ENCODE results near the gene POLD1.
A peak's percentile ranks its signal among the peaks of the same experiment; 100 is the strongest.
"Not testable (repeated sequence)": the region's sequence is repeated elsewhere in the genome, so short reads cannot be mapped to it uniquely, and the experiment has no call there.

The POLD1 gene

DNA sequence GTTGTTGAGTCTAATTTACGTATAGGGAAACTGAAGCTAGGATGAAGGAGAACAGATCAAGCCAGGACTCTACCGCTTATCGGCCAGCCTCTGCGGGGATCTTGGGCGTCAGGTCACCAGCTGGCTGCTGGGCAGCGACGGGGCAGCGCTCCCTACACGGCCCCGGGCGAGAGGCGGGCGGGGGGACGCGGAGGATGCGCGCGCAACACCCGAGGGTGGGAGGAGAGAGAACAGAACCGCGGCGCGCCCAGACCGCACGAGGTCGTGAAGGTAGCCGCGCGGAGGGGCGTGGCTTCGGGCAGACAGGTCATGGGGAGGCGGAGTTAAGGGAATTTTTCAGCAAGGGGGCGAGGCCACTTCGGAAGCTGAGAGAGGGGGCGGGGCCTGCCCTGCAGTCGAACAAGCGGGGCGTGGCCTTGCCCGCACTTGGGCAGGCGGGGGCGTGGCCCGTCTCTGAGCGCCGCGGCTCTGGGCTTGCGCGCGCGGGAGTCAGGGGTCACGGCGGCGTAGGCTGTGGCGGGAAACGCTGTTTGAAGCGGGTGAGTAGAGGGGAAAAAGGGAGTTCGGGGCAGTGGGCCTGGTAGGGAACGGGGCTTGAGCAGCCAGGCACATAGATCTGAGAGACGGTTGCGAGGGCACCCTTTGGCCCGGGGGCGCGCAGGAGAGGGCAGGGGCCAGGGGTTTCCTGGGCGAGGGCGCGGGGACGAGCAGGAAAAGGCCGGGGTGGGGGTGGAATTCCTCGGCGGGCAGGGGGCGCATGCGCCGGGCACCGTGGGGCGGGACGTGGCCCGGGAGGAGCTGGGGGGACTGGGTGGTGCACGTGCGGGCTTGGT lies at the start of gene POLD1:
POLD1 (plus strand) TSS at position 496 of the 833 bp plus-strand sequence. CDS start 14,505 bp downstream, outside the sequence.
- Histone ChIP-seq H3K27ac (ENCODE audit: low read depth, low read length) (peak within 1 kb of the TSS; percentile 58), H3K9me2 (replicated peaks; ENCODE audit: control insufficient read depth, low read length) (no peaks in the 10 kb centered on the region), H3K4me3 (ENCODE audit: low read length) (peak within 1 kb of the TSS; percentile 91), H3K9me3 (ENCODE audit: control insufficient read depth, insufficient read depth, low read length) (no peaks in the 10 kb centered on the region), H3K4me2 (ENCODE audit: low read length) (peak within 1 kb of the TSS; percentile 97), H3K27me3 (ENCODE audit: control insufficient read depth, low read length) (no peaks in the 10 kb centered on the region), H3K79me2 (ENCODE audit: control insufficient read depth, low read length) (peaks cover 49% of the 10 kb centered on the region), H3K36me3 (ENCODE audit: control insufficient read depth, low read length) (peaks cover 81% of the 10 kb centered on the region), H3K4me1 (ENCODE audit: control insufficient read depth, low read length) (peaks cover 27% of the 10 kb centered on the region), H3F3A (ENCODE audit: control insufficient read depth, insufficient read depth) (no peaks in the 10 kb centered on the region), H4K20me1 (ENCODE audit: control insufficient read depth, insufficient read depth, low read depth, low read length) (peaks cover 17% of the 10 kb centered on the region; the same call in 1 of the 2 replicates)
- TF ChIP-seq, protein P1, sequence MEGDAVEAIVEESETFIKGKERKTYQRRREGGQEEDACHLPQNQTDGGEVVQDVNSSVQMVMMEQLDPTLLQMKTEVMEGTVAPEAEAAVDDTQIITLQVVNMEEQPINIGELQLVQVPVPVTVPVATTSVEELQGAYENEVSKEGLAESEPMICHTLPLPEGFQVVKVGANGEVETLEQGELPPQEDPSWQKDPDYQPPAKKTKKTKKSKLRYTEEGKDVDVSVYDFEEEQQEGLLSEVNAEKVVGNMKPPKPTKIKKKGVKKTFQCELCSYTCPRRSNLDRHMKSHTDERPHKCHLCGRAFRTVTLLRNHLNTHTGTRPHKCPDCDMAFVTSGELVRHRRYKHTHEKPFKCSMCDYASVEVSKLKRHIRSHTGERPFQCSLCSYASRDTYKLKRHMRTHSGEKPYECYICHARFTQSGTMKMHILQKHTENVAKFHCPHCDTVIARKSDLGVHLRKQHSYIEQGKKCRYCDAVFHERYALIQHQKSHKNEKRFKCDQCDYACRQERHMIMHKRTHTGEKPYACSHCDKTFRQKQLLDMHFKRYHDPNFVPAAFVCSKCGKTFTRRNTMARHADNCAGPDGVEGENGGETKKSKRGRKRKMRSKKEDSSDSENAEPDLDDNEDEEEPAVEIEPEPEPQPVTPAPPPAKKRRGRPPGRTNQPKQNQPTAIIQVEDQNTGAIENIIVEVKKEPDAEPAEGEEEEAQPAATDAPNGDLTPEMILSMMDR (IDR thresholded peaks at IDR 0.05; ENCODE audit: low read depth, low read length, poor library complexity, severe bottlenecking) = no peak
- no peak for TF ChIP-seq EZH2phosphoT487 (IDR thresholded peaks at IDR 0.05; ENCODE audit: borderline replicate concordance, low read length)

DNA sequence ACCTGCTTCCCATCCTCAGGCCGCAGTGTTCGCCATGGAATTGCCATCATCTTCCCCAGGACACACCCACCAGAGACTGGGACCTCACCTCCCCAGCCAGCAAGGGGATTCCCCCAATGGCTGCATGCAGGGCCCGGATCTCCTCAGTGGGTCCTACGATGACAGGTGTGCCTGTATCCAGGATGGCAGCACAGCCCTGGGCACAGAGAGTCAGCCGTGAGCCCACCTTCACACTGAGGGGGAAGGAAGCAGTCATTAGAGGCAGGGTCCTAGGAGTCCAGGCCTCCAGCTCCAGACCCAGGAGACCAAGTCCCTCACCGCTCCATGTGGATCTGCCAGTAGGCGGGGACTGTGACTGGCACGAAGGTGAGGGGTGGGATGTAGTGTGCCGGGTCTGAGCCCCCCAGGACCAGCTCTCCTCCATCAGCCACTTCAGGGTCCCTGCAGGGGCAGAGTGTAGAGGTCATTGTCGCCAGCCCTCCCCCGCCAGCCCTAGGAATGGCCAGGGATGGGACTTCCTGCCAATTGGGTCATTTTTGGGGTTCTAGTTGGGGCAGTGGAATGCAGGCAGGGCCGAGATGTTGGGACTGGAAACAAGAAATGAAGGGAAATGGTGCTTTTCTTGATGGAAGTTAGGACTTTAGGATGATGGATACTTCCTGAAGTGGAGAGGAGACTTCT lies 49.3 kb upstream of the POLD1 start:
- peaks cover 10% of the 10 kb centered on the region for H4K20me1 ChIP-seq (ENCODE audit: control insufficient read depth, insufficient read depth, low read depth, low read length)
- H3K4me1 ChIP-seq (ENCODE audit: control insufficient read depth, low read length) = peaks cover 69% of the 10 kb centered on the region
- peaks cover 53% of the 10 kb centered on the region for H3K79me2 ChIP-seq (ENCODE audit: control insufficient read depth, low read length)
- TF ChIP-seq, protein P1 (IDR thresholded peaks at IDR 0.05; ENCODE audit: low read depth, low read length, poor library complexity, severe bottlenecking) = no peak
- no peak for TF ChIP-seq EZH2phosphoT487 (IDR thresholded peaks at IDR 0.05; ENCODE audit: borderline replicate concordance, low read length)
- peaks cover 76% of the 10 kb centered on the region for H3K36me3 ChIP-seq (ENCODE audit: control insufficient read depth, low read length)
- H3K9me3 ChIP-seq (ENCODE audit: control insufficient read depth, insufficient read depth, low read length) = no peaks in the 10 kb centered on the region
- peak overlapping the region; percentile 10; the same call in 1 of the 2 replicates for H3K27ac ChIP-seq (ENCODE audit: low read depth, low read length)
- no peak overlapping the region for H3K4me3 ChIP-seq (ENCODE audit: low read length)
- peaks cover 37% of the 10 kb centered on the region for H3F3A ChIP-seq (ENCODE audit: control insufficient read depth, insufficient read depth)
- no peaks in the 10 kb centered on the region for H3K9me2 ChIP-seq (replicated peaks; ENCODE audit: control insufficient read depth, low read length)
- peak overlapping the region; percentile 99; the same call in 1 of the 2 replicates for H3K4me2 ChIP-seq (ENCODE audit: low read length)
- H3K27me3 ChIP-seq (ENCODE audit: control insufficient read depth, low read length) = no peaks in the 10 kb centered on the region

DNA sequence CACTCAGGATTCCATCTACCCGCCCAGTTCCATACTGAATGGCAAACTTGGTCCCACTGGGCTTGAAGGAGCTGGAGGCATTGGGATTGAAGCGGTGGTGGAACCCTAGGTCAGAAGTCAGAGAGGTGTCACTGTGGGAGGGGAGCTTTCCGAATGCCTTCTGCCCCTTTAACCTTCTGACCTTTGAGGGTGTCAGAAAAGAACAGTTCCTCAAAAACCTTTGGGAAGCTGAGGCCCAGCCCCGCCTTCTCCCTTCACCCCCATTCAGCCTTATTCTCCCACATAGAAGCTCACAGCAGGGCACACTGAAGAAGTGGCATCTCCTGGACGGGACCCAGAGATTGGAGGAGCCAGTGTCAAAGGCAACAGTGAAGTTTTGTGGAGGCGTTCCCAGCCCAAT lies 47.1 kb upstream of the POLD1 start:
- H3F3A ChIP-seq (ENCODE audit: control insufficient read depth, insufficient read depth) = peaks cover 38% of the 10 kb centered on the region
- H3K27ac ChIP-seq (ENCODE audit: low read depth, low read length); H3K9me3 ChIP-seq (ENCODE audit: control insufficient read depth, insufficient read depth, low read length); H3K4me3 ChIP-seq (ENCODE audit: low read length); H3K4me2 ChIP-seq (ENCODE audit: low read length); H3K27me3 ChIP-seq (ENCODE audit: control insufficient read depth, low read length); H4K20me1 ChIP-seq (ENCODE audit: control insufficient read depth, insufficient read depth, low read depth, low read length); H3K9me2 ChIP-seq (replicated peaks; ENCODE audit: control insufficient read depth, low read length): not testable (repeated sequence)
- peaks cover 67% of the 10 kb centered on the region for H3K79me2 ChIP-seq (ENCODE audit: control insufficient read depth, low read length)
- H3K4me1 ChIP-seq (ENCODE audit: control insufficient read depth, low read length) = peaks cover 73% of the 10 kb centered on the region
- peaks cover 94% of the 10 kb centered on the region for H3K36me3 ChIP-seq (ENCODE audit: control insufficient read depth, low read length)
